SU-DHL-6 (cell line): Measurements from ENCODE around the gene RRAS2.

ENCODE experiments used
- EZH2phosphoT487 ChIP-seq: fragments of 200-600 bp; sonication (generic), shearing (Covaris generic); conservative IDR thresholded peaks from 2 replicates; pipeline ENCODE4 v1.6.1; 2018; ENCODE audit warnings: mild to moderate bottlenecking, antibody characterized with exemption, low read length, moderate library complexity, mixed read lengths
- TF ChIP-seq, protein P1 (sequence below): fragments of 200-600 bp; sonication (generic); IDR thresholded peaks from one replicate; pipeline ENCODE4 v1.5.1; 2017; ENCODE audit warnings: antibody characterized with exemption, mild to moderate bottlenecking, low read length, moderate library complexity; ENCODE audit not compliant: insufficient read depth, poor library complexity, severe bottlenecking

DNA sequence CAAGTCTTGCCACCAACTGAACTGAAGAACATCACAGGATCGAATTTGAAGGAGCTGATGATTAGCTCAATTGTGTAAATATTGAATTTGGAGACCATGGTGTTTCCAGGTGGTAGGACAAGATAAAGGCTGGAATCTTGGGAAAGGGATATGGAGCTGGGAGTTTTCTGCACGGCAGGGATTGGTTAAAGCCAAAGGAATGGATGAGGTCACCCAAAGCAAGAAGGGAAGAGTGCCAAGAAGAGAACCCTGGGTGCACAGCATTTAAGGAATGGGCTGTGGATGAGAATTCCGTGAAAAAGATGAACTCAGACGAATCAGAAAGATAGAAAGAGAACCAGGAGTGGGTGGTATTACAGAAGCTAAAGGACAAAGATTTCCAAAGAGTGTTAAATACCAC lies 29.4 kb upstream of the RRAS2 start:
- TF ChIP-seq, protein P1, sequence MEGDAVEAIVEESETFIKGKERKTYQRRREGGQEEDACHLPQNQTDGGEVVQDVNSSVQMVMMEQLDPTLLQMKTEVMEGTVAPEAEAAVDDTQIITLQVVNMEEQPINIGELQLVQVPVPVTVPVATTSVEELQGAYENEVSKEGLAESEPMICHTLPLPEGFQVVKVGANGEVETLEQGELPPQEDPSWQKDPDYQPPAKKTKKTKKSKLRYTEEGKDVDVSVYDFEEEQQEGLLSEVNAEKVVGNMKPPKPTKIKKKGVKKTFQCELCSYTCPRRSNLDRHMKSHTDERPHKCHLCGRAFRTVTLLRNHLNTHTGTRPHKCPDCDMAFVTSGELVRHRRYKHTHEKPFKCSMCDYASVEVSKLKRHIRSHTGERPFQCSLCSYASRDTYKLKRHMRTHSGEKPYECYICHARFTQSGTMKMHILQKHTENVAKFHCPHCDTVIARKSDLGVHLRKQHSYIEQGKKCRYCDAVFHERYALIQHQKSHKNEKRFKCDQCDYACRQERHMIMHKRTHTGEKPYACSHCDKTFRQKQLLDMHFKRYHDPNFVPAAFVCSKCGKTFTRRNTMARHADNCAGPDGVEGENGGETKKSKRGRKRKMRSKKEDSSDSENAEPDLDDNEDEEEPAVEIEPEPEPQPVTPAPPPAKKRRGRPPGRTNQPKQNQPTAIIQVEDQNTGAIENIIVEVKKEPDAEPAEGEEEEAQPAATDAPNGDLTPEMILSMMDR = no peak
- TF ChIP-seq EZH2phosphoT487 = no peak
